Measurements from ENCODE around the gene DCD. TPM values are rescaled to one million over a fixed set of nuclear protein-coding genes. Genes with fewer than 3 reads are reported as not detected.
"Not testable (repeated sequence)": the region's sequence is repeated elsewhere in the genome, so short reads cannot be mapped to it uniquely, and the experiment has no call there.

Gene DCD
- total RNA-seq, 1 donor from 2014 or later, result not detected

- Mint-ChIP-seq H3K27ac (no peak overlapping the region), H3K4me1 (ENCODE audit: low read depth) (peaks cover under 1% of the 10 kb centered on the region), H3K4me3 (no peak overlapping the region), H3K27me3 (ENCODE audit: insufficient read depth) (peaks cover 13% of the 10 kb centered on the region), H3K36me3 (ENCODE audit: low read depth) (no peaks in the 10 kb centered on the region), H3K9me3 (peaks cover 5% of the 10 kb centered on the region)
- intact Hi-C loops (cut with micrococcal nuclease), result no loop called here
- no peak for DNase-seq (ENCODE audit: low spot score)
These were observed 7.1 kb downstream of the DCD start for GRCh38 chr12:54641089-54641488.

DNA sequence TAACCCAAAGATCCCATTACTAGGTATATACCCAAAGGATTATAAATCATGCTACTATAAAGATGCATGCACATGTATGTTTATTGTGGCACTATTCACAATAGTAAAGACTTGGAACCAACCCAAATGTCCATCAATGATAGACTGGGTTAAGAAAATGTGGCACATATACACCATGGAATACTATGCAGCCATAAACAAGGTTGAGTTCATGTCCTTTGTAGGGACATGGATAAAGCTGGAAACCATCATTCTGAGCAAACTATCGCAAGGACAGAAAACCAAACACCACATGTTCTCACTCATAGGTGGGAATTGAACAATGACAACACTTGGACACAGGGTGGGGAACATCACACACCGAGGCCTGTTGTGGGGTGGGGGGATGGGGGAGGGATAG lies 9.1 kb downstream of the DCD start:
- H3K9me3 Mint-ChIP-seq; H3K36me3 Mint-ChIP-seq (ENCODE audit: low read depth); DNase-seq (ENCODE audit: low spot score); H3K4me3 Mint-ChIP-seq; intact Hi-C loops (cut with micrococcal nuclease); H3K4me1 Mint-ChIP-seq (ENCODE audit: low read depth); H3K27ac Mint-ChIP-seq: not testable (repeated sequence)
- peaks cover 12% of the 10 kb centered on the region for H3K27me3 Mint-ChIP-seq (ENCODE audit: insufficient read depth)

- peaks cover 5% of the 10 kb centered on the region for H3K9me3 Mint-ChIP-seq
- DNase-seq (ENCODE audit: low spot score), result no peak
- intact Hi-C loops (cut with micrococcal nuclease), result no loop called here
- H3K4me3 Mint-ChIP-seq, result no peak within 1 kb of the TSS
- no peaks in the 10 kb centered on the region for H3K36me3 Mint-ChIP-seq (ENCODE audit: low read depth)
- H3K27ac Mint-ChIP-seq, result no peak within 1 kb of the TSS
- H3K4me1 Mint-ChIP-seq (ENCODE audit: low read depth), result no peaks in the 10 kb centered on the region
- H3K27me3 Mint-ChIP-seq (ENCODE audit: insufficient read depth), result peaks cover 3% of the 10 kb centered on the region
These were observed 13.4 kb downstream of the DCD start, which contains the start of gene LACRT for GRCh38 chr12:54634795-54635194. LACRT (minus strand) TSS chr12:54634895; CDS start chr12:54634841, 54 bp downstream.

DNA sequence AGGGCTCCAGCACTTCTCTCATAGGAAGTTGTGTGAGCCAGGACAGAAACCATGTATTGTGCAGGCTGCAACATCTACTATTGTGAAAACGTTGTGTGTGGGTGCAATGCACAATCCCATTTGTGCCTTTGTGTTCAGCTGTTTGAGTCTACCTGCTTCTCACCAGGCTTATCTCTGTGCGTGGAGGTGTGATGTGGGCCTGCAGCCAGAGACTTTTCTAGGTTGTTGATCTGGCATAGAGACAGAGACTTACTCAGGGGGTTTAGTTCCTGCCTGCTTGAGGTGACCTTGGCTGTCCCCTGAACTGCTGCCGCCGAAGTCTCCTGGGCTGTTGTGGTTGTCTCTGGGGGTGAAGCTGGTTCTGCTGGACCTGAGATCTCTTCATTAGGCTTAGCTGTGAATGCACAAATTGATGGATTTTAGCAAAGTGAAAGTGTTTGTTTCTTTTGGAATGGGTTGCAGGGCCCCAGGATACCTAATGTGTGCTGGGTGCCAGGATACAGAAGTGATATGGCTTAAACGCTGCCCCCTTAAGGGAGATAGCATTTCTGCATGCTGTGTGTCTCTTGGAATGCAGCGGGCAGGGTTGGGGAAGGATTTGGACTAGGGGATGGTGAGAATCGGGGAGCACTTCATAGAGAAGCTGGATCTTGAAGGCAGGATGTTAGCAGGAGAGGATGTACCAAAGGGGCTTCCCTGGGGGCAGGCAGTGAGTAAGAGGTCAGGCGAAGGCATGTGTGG lies 16.0 kb downstream of the DCD start:
- no peak overlapping the region for H3K27ac Mint-ChIP-seq
- H3K4me3 Mint-ChIP-seq, result no peak overlapping the region
- H3K4me1 Mint-ChIP-seq (ENCODE audit: low read depth), result no peaks in the 10 kb centered on the region
- peaks cover 7% of the 10 kb centered on the region for H3K27me3 Mint-ChIP-seq (ENCODE audit: insufficient read depth)
- H3K36me3 Mint-ChIP-seq (ENCODE audit: low read depth), result peaks cover 3% of the 10 kb centered on the region
- H3K9me3 Mint-ChIP-seq, result peaks cover 7% of the 10 kb centered on the region
- intact Hi-C loops (cut with micrococcal nuclease), result no loop called here
- DNase-seq (ENCODE audit: low spot score), result no peak

- peaks cover 3% of the 10 kb centered on the region for H3K36me3 Mint-ChIP-seq (ENCODE audit: low read depth)
- H3K4me3 Mint-ChIP-seq, result no peak overlapping the region
- peaks cover 7% of the 10 kb centered on the region for H3K27me3 Mint-ChIP-seq (ENCODE audit: insufficient read depth)
- intact Hi-C loops (cut with micrococcal nuclease), result no loop called here
- H3K9me3 Mint-ChIP-seq, result peaks cover 13% of the 10 kb centered on the region
- H3K27ac Mint-ChIP-seq, result no peak overlapping the region
- no peak for DNase-seq (ENCODE audit: low spot score)
- no peaks in the 10 kb centered on the region for H3K4me1 Mint-ChIP-seq (ENCODE audit: low read depth)
These were observed 16.6 kb downstream of the DCD start for GRCh38 chr12:54631551-54631950.

DNA sequence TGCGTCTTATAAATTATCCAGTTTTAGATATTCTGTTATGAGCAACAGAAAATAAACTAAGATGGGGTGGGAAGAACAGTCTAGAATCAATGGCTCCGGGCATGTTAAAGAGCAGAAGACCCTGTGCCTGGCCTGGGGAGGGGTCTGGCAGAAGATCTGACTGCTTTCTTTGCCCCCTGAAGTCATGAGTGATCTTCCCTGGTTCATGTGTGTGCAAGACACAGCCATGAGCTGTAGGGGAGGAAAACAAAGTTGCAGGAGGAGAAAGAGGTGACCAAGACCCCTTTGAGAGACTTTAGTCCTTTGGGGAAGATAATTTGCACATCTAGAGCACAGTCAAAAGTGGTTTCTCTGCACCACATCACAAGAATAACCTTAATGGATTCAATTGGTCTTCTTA lies 18.2 kb downstream of the DCD start:
- H3K4me1 Mint-ChIP-seq (ENCODE audit: low read depth), result no peaks in the 10 kb centered on the region
- H3K36me3 Mint-ChIP-seq (ENCODE audit: low read depth), result peaks cover 3% of the 10 kb centered on the region
- no peak overlapping the region for H3K27ac Mint-ChIP-seq
- no peak for DNase-seq (ENCODE audit: low spot score)
- peaks cover 13% of the 10 kb centered on the region for H3K27me3 Mint-ChIP-seq (ENCODE audit: insufficient read depth)
- H3K9me3 Mint-ChIP-seq, result peaks cover 16% of the 10 kb centered on the region
- H3K4me3 Mint-ChIP-seq, result no peak overlapping the region
- intact Hi-C loops (cut with micrococcal nuclease), result no loop called here

- H3K27me3 Mint-ChIP-seq (ENCODE audit: insufficient read depth), result peaks cover 25% of the 10 kb centered on the region
- peaks cover 3% of the 10 kb centered on the region for H3K36me3 Mint-ChIP-seq (ENCODE audit: low read depth)
- H3K4me3 Mint-ChIP-seq, result no peak overlapping the region
- no peaks in the 10 kb centered on the region for H3K4me1 Mint-ChIP-seq (ENCODE audit: low read depth)
- intact Hi-C loops (cut with micrococcal nuclease), result no loop called here
- no peak for DNase-seq (ENCODE audit: low spot score)
- no peak overlapping the region for H3K27ac Mint-ChIP-seq
- peaks cover 16% of the 10 kb centered on the region for H3K9me3 Mint-ChIP-seq
These were observed 19.8 kb downstream of the DCD start for GRCh38 chr12:54628186-54628846.

DNA sequence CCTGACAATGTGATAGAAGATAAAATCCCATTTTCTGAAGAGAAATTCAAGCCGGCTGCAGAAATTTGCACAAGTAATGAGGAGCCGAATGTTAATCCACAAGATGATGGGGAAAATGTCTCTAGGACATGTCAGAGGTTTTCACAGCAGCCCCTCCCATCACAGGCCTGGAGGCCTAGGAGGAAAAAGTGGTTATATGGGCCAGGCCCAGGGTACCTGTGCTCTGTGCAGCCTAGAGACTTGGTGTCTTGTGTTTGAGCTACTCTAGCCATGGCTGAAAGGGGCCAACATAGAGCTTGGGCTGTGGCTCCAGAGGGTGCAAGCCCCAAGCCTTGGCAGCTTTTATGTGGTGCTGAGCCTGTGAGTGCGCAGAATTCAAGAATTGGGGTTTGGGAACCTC lies 20.9 kb downstream of the DCD start:
- peaks cover 16% of the 10 kb centered on the region for H3K9me3 Mint-ChIP-seq
- intact Hi-C loops (cut with micrococcal nuclease), result no loop called here
- H3K4me3 Mint-ChIP-seq, result no peak overlapping the region
- H3K36me3 Mint-ChIP-seq (ENCODE audit: low read depth), result peaks cover 3% of the 10 kb centered on the region
- no peak overlapping the region for H3K27ac Mint-ChIP-seq
- peaks cover 32% of the 10 kb centered on the region for H3K27me3 Mint-ChIP-seq (ENCODE audit: insufficient read depth)
- no peak for DNase-seq (ENCODE audit: low spot score)
- no peaks in the 10 kb centered on the region for H3K4me1 Mint-ChIP-seq (ENCODE audit: low read depth)

- no peak overlapping the region for H3K27ac Mint-ChIP-seq
- H3K36me3 Mint-ChIP-seq (ENCODE audit: low read depth), result peaks cover 3% of the 10 kb centered on the region
- no peak overlapping the region for H3K4me3 Mint-ChIP-seq
- intact Hi-C loops (cut with micrococcal nuclease), result no loop called here
- H3K27me3 Mint-ChIP-seq (ENCODE audit: insufficient read depth), result peaks cover 37% of the 10 kb centered on the region
- H3K9me3 Mint-ChIP-seq, result peaks cover 16% of the 10 kb centered on the region
- no peak for DNase-seq (ENCODE audit: low spot score)
- no peaks in the 10 kb centered on the region for H3K4me1 Mint-ChIP-seq (ENCODE audit: low read depth)
These were observed 22.6 kb downstream of the DCD start for GRCh38 chr12:54625598-54625997.

DNA sequence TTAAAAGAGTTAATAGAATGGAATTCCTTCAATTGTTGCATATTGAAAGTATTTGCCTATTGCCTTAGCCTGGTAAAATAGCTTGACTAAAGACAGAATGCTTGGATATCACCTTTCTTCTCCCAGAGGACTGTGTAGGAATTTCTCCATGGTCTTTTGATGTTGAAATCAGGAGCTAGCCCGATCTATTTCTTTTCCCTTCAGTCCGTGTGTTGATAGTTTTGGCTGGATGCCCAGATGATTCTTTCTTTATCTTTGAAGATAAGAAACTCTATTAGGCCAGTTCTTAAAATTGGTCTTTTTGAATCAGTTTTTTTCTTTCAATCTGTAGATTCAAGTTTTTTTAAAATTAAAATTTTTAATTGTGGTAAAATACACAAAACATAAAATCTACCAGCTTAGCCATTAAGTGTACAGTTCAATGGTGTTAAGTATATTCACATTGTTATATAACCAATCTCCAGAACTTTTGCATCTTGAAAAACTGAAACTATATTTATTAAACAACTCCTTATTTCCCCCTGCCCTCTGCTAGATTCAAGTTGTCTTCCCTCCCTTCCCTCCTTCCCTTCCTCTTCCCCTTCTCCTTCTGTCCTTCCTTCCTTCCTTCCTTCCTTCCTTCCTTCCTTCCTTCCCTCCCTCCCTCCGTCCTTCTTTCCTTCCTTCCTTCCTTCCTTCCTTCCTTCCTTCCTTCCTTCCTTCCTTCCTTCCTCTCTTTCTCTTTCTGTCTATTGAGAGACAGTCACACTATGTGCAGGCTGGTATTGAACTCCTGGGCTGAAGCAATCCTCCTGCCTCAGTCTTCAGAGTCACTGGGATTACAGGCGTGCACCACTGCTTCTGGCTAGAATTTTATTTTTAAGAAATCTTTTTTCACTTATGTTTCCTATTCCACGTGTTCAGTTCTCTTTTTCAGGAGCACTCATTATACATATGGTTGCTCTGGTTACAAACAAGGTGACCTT lies 23.6 kb downstream of the DCD start:
- peaks cover 16% of the 10 kb centered on the region for H3K9me3 Mint-ChIP-seq
- intact Hi-C loops (cut with micrococcal nuclease), result no loop called here
- DNase-seq (ENCODE audit: low spot score), result no peak
- H3K36me3 Mint-ChIP-seq (ENCODE audit: low read depth), result peaks cover 3% of the 10 kb centered on the region
- H3K4me3 Mint-ChIP-seq, result no peak overlapping the region
- H3K27ac Mint-ChIP-seq, result no peak overlapping the region
- no peaks in the 10 kb centered on the region for H3K4me1 Mint-ChIP-seq (ENCODE audit: low read depth)
- peaks cover 43% of the 10 kb centered on the region for H3K27me3 Mint-ChIP-seq (ENCODE audit: insufficient read depth)

DNA sequence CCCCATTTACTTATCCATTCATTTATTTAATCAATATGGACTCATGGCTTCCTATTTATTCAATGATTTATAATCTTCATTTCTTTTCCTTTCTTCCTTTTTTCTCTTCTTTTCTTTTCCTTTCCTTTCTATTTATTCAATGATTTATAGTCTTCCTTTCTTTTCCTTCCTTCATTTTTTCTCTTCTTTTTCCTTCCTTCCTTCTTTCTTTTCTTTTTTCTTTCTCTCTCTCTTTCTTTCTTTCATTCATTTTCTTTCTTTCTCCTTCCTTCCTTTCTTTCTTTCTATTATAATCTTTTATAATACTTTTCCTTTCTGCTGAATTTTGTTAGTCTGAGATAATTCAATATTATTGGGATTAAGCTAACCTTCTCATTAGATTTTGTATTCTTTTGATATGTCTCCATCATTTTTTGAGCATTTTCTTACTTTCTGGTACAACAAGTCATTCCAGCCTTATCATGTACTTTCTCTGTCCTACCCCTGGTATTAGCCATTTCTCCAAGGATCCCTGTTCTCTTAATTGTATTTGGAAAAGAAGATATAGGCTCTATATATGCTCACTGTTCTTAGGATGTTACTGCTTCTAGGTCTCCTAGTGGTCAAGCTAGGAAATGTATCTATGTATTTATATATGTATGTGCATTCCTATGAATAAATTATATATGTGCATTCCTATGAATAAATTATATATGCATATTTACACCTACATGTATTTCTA lies 25.5 kb downstream of the DCD start:
- Mint-ChIP-seq H3K4me1 (ENCODE audit: low read depth) (no peaks in the 10 kb centered on the region), H3K4me3 (no peak overlapping the region), H3K27me3 (ENCODE audit: insufficient read depth) (peaks cover 44% of the 10 kb centered on the region), H3K27ac (no peak overlapping the region), H3K36me3 (ENCODE audit: low read depth) (no peaks in the 10 kb centered on the region), H3K9me3 (peaks cover 10% of the 10 kb centered on the region)
- intact Hi-C loops (cut with micrococcal nuclease), result no loop called here
- no peak for DNase-seq (ENCODE audit: low spot score)

GRCh38 chr12:54616933-54617680 lies 31.1 kb downstream of the DCD start:
- no peaks in the 10 kb centered on the region for H3K4me1 Mint-ChIP-seq (ENCODE audit: low read depth)
- H3K4me3 Mint-ChIP-seq, result no peak overlapping the region
- H3K36me3 Mint-ChIP-seq (ENCODE audit: low read depth), result no peaks in the 10 kb centered on the region
- H3K9me3 Mint-ChIP-seq, result no peaks in the 10 kb centered on the region
- intact Hi-C loops (cut with micrococcal nuclease), result no loop called here
- no peak for DNase-seq (ENCODE audit: low spot score)
- no peak overlapping the region for H3K27ac Mint-ChIP-seq
- H3K27me3 Mint-ChIP-seq (ENCODE audit: insufficient read depth), result peaks cover 45% of the 10 kb centered on the region
